Activated naive CD4-positive, alpha-beta T cell treated with anti-CD3 and anti-CD28 coated beads for 36 hours (primary cell): Measurements from ENCODE around the gene FIZ1. TPM values are rescaled to one million over a fixed set of nuclear protein-coding genes. Genes with fewer than 3 reads are reported as not detected.

Source experiments
- total RNA-seq, 2 experiments: library from RNA; stranded (reverse); gene quantifications; one replicate each; pipeline ENCODE4 v1.2.3, GENCODE V29; 2021

Gene FIZ1
- total RNA-seq, 2 experiments from 2014 or later = 12.8 to 14.8 TPM

Other genes with a start within 250 kb of the FIZ1 start
- gene COX6B2, start 244.8 kb downstream of the FIZ1 start, total RNA-seq = under 1 TPM; 0.57 to 0.64 TPM
- not detected for gene GARIN5B, start 236.3 kb downstream of the FIZ1 start, total RNA-seq
- gene IL11, start 229.1 kb downstream of the FIZ1 start, total RNA-seq = not detected
- gene TMEM190, start 222.7 kb downstream of the FIZ1 start, total RNA-seq = not detected
- gene TMEM238, start 215.2 kb downstream of the FIZ1 start, total RNA-seq = 10 to 100 TPM in 1 of 2 experiments, 1 to 10 TPM in 1; 9.9 to 10.2 TPM
- 1,000 to 10,000 TPM; 3,327 to 3,354 TPM for gene RPL28, start 213.6 kb downstream of the FIZ1 start, total RNA-seq
- 100 to 1,000 TPM; 294 to 307 TPM for gene UBE2S, start 191.7 kb downstream of the FIZ1 start, total RNA-seq
- gene SHISA7, start 156.2 kb downstream of the FIZ1 start, total RNA-seq = not detected
- 10 to 100 TPM; 18.6 to 20.5 TPM for gene ISOC2, start 137.9 kb downstream of the FIZ1 start, total RNA-seq
- not detected for gene C19orf85, start 134.8 kb downstream of the FIZ1 start, total RNA-seq
- 1 to 10 TPM; 6.0 to 6.1 TPM for gene ZNF628, start 122.9 kb downstream of the FIZ1 start, total RNA-seq
- 1 to 10 TPM; 7.6 to 8.0 TPM for gene NAT14, start 114.3 kb downstream of the FIZ1 start, total RNA-seq
- gene SSC5D, start 111.1 kb downstream of the FIZ1 start, total RNA-seq = under 1 TPM; 0.25 to 0.48 TPM
- gene SBK2, start 62.4 kb downstream of the FIZ1 start, total RNA-seq = not detected
- not detected for gene SBK3, start 54.0 kb downstream of the FIZ1 start, total RNA-seq
- 1 to 10 TPM; 6.1 to 6.5 TPM for gene ZNF579, start 18.7 kb downstream of the FIZ1 start, total RNA-seq
- gene ZNF524, start 771 bp upstream of the FIZ1 start, total RNA-seq = 10 to 100 TPM; 20.9 to 23.0 TPM
- 10 to 100 TPM; 10.8 to 11.2 TPM for gene ZNF865, start 6.1 kb upstream of the FIZ1 start, total RNA-seq
- 1 to 10 TPM; 3.7 to 4.0 TPM for gene ZNF784, start 25.0 kb upstream of the FIZ1 start, total RNA-seq
- gene ZNF580, start 41.5 kb upstream of the FIZ1 start, total RNA-seq = 10 to 100 TPM; 18.1 to 18.7 TPM
- 10 to 100 TPM; 18.0 to 20.7 TPM for gene ZNF581, start 44.1 kb upstream of the FIZ1 start, total RNA-seq
- 1 to 10 TPM; 4.2 to 4.4 TPM for gene CCDC106, start 48.7 kb upstream of the FIZ1 start, total RNA-seq
- 100 to 1,000 TPM; 285 to 293 TPM for gene U2AF2, start 55.5 kb upstream of the FIZ1 start, total RNA-seq
- 10 to 100 TPM; 23.4 TPM for gene EPN1, start 75.7 kb upstream of the FIZ1 start, total RNA-seq
- not detected for gene NLRP9, start 138.9 kb upstream of the FIZ1 start, total RNA-seq
- gene RFPL4A, start 159.6 kb upstream of the FIZ1 start, total RNA-seq = not detected
- gene RFPL4AL1, start 169.6 kb upstream of the FIZ1 start, total RNA-seq = not detected
- gene NLRP11, start 232.5 kb upstream of the FIZ1 start, total RNA-seq = under 1 TPM in 1 of 2 experiments, not detected in 1; 0.10 TPM
- gene NLRP4, start 237.0 kb upstream of the FIZ1 start, total RNA-seq = not detected